ENCODE data around the gene DLG2. TPM values are rescaled to one million over a fixed set of nuclear protein-coding genes. Genes with fewer than 3 reads are reported as not detected.

Gene DLG2
- total RNA-seq, 4 donors from 2014 or later: 7.3 to 14.1 (median 11.1) TPM

DNA sequence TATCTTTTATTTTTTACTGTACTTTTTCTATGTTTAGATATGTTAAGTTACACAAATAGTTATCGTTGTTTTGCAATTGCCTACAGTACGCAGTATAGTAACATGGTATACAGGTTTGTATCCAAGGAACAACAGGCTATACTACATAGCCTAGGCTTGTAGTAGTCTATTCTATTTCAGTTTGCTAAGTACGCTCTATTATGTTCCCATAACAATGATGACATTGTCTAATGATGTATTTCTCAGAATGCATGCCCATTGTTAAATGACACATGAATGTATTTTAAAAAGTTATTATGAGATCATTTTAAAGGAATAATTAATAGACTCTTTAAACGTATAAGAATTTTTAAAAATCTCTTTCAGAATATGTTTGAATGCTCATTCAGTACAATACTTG is 1644.3 kb downstream of the DLG2 start:
- no peak overlapping the region for H3K4me3 ChIP-seq
- WGBS: 95% methylated on average over 4 of the region's 4 CpGs
- no peaks in the 10 kb centered on the region for H3K9me3 ChIP-seq
- TF ChIP-seq POLR2A (IDR thresholded peaks at IDR 0.05; ENCODE audit: low read depth) (no peak), POLR2AphosphoS5 (IDR thresholded peaks at IDR 0.05) (no peak), EP300 (IDR thresholded peaks at IDR 0.05) (no peak)
- TF ChIP-seq, protein P1, sequence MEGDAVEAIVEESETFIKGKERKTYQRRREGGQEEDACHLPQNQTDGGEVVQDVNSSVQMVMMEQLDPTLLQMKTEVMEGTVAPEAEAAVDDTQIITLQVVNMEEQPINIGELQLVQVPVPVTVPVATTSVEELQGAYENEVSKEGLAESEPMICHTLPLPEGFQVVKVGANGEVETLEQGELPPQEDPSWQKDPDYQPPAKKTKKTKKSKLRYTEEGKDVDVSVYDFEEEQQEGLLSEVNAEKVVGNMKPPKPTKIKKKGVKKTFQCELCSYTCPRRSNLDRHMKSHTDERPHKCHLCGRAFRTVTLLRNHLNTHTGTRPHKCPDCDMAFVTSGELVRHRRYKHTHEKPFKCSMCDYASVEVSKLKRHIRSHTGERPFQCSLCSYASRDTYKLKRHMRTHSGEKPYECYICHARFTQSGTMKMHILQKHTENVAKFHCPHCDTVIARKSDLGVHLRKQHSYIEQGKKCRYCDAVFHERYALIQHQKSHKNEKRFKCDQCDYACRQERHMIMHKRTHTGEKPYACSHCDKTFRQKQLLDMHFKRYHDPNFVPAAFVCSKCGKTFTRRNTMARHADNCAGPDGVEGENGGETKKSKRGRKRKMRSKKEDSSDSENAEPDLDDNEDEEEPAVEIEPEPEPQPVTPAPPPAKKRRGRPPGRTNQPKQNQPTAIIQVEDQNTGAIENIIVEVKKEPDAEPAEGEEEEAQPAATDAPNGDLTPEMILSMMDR (IDR thresholded peaks at IDR 0.05): no peak
- no peaks in the 10 kb centered on the region for H3K36me3 ChIP-seq
- H3K4me1 ChIP-seq: no peaks in the 10 kb centered on the region
- DNase-seq (ENCODE audit: extremely low spot score): no peak
- intact Hi-C loops (cut with DNase I): no loop called here
- no peak overlapping the region for H3K27ac ChIP-seq (replicated peaks in 1 of 4)
- no peaks in the 10 kb centered on the region for H3K27me3 ChIP-seq

DNA sequence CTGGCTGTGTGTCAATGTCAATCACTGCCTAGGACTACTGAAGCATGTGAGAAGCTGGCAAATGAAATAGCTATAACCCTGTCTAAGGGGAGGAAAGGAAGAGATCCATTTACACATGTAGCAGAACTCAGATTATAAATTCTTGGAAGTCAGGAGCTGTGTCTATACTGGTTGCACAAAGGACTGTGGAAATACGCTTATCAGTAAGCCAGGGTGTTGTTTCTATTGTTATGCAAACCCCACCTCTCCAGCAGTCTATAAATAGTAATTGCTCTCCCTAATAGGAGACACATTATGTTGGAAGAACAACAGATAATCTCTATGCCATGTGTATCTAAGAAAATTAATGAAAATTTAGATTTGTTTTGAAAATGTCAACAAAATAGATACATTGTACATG is 1647.6 kb downstream of the DLG2 start:
- Histone ChIP-seq H3K9me3 (no peaks in the 10 kb centered on the region), H3K36me3 (no peaks in the 10 kb centered on the region), H3K4me1 (peaks cover 0 to 3% (median 0%) of the 10 kb centered on the region in 4 donors), H3K27ac (replicated peaks in 1 of 4) (no peak overlapping the region), H3K4me3 (no peak overlapping the region), H3K27me3 (no peaks in the 10 kb centered on the region)
- intact Hi-C loops (cut with DNase I): no loop called here
- WGBS: 92% methylated on average over 1 of the region's 1 CpG
- TF ChIP-seq EP300 (IDR thresholded peaks at IDR 0.05): no peak
- TF ChIP-seq, protein P1 (IDR thresholded peaks at IDR 0.05): no peak
- TF ChIP-seq POLR2A (IDR thresholded peaks at IDR 0.05; ENCODE audit: low read depth): no peak
- no peak for TF ChIP-seq POLR2AphosphoS5 (IDR thresholded peaks at IDR 0.05)
- no peak for DNase-seq (ENCODE audit: extremely low spot score)

DNA sequence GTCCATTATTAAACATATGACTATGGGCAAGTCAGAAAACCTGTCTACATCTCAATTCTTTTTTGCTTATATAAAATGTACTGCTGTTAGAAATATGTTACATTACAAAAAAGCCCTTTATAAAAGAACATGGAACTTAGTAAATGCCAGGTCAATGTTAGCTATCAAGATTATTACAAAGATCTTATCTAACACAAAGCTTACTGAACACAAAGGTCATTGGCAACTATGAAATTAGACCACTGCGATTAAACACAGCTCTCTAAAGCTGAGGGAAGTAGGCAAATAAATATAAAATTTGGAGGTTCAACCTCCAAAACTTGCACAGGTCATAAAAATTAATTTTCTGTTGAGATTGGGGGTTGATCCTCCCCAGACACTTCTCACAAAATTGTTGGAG is 1648.2 kb downstream of the DLG2 start:
- H3K4me3 ChIP-seq: no peak overlapping the region
- 100% methylated on average over 1 of the region's 1 CpG for WGBS
- intact Hi-C loops (cut with DNase I): no loop called here

DNA sequence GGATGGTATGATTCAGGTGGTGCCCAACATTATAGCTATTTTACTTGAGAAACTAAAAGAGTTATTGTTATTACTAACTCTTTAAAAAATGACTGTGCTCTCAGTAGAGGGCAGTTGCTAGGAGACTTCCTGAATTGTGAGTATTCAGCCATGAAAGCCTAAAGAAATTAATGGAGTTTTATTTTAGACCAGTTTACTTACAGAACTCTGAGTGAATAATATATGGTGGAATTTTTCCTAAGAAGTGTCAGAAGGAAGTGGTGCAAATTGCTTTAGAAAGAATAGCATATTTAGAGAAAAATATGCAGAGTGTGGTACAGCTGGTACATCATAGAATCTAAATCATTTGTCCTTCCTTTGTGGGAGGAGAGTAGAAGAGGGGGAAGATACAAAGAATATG is 1651.1 kb downstream of the DLG2 start:
- DNase-seq (ENCODE audit: extremely low spot score): no peak
- Histone ChIP-seq H3K36me3 (no peaks in the 10 kb centered on the region), H3K9me3 (no peaks in the 10 kb centered on the region), H3K4me1 (peaks cover 0 to 5% (median 0%) of the 10 kb centered on the region in 4 donors), H3K4me3 (no peak overlapping the region), H3K27ac (replicated peaks in 1 of 4) (no peak overlapping the region), H3K27me3 (no peaks in the 10 kb centered on the region)
- TF ChIP-seq POLR2AphosphoS5 (IDR thresholded peaks at IDR 0.05): no peak
- TF ChIP-seq, protein P1 (IDR thresholded peaks at IDR 0.05): no peak
- no peak for TF ChIP-seq EP300 (IDR thresholded peaks at IDR 0.05)
- no peak for TF ChIP-seq POLR2A (IDR thresholded peaks at IDR 0.05; ENCODE audit: low read depth)
- intact Hi-C loops (cut with DNase I): no loop called here

More for the DNA sequence above, 1648.2 kb downstream of the DLG2 start:
- Histone ChIP-seq H3K36me3 (no peaks in the 10 kb centered on the region), H3K27ac (replicated peaks in 1 of 4) (no peak overlapping the region), H3K9me3 (no peaks in the 10 kb centered on the region), H3K4me1 (peaks cover 0 to 3% (median 0%) of the 10 kb centered on the region in 4 donors), H3K27me3 (no peaks in the 10 kb centered on the region)
- TF ChIP-seq, protein P1 (IDR thresholded peaks at IDR 0.05): no peak
- TF ChIP-seq POLR2A (IDR thresholded peaks at IDR 0.05; ENCODE audit: low read depth) (no peak), EP300 (IDR thresholded peaks at IDR 0.05) (no peak), POLR2AphosphoS5 (IDR thresholded peaks at IDR 0.05) (no peak)
- no peak for DNase-seq (ENCODE audit: extremely low spot score)

DNA sequence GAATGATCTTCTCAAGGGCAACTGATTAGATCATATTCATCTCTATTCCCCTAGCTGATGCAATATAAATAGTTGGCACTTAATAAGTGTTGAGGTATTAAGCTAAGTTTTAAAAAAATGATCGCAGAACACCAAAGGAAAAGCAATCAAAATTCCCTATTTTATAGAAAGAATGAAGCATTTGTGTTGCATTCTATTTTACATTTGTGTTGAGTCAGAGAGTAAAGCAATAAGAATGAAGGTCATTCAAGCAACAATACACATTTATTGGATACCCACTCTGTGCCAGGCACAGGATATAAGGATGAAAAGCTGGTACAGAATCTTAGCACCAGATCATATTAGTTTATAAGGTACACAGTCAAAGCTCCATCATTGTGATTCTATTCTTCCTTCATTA is 1654.6 kb downstream of the DLG2 start:
- H3K27me3 ChIP-seq: no peaks in the 10 kb centered on the region

More for the DNA sequence above, 1654.6 kb downstream of the DLG2 start:
- DNase-seq (ENCODE audit: extremely low spot score): no peak
- Histone ChIP-seq H3K27ac (replicated peaks in 1 of 4) (no peak overlapping the region), H3K9me3 (no peaks in the 10 kb centered on the region), H3K36me3 (no peaks in the 10 kb centered on the region), H3K4me1 (peaks cover 0 to 10% (median 0%) of the 10 kb centered on the region in 4 donors), H3K4me3 (no peak overlapping the region)
- 96% methylated on average over 1 of the region's 1 CpG for WGBS
- no peak for TF ChIP-seq POLR2A (IDR thresholded peaks at IDR 0.05; ENCODE audit: low read depth)
- TF ChIP-seq EP300 (IDR thresholded peaks at IDR 0.05): no peak
- TF ChIP-seq, protein P1 (IDR thresholded peaks at IDR 0.05): no peak
- no peak for TF ChIP-seq POLR2AphosphoS5 (IDR thresholded peaks at IDR 0.05)
- intact Hi-C loops (cut with DNase I): no loop called here
